GM21737 (cell line): ENCODE measurements around the gene PPHLN1.
A peak's percentile ranks its signal among the peaks of the same experiment; 100 is the strongest.
"Not testable (repeated sequence)": the region's sequence is repeated elsewhere in the genome, so short reads cannot be mapped to it uniquely, and the experiment has no call there.

Experiments used
- ATAC-seq: cut with Tn5 transposase; IDR thresholded peaks from one replicate; pipeline ENCODE4 v1.9.1; 2021; ENCODE audit warnings: mild to moderate bottlenecking, moderate library complexity; ENCODE audit not compliant: unreplicated experiment

PPHLN1 gene

GRCh38 chr12:42364692-42365091, 38.7 kb downstream of the PPHLN1 start:
- ATAC-seq = no peak

GRCh38 chr12:42365486-42365885, 39.5 kb downstream of the PPHLN1 start:
- ATAC-seq = no peak

GRCh38 chr12:42370013-42370412, 44.0 kb downstream of the PPHLN1 start:
- ATAC-seq = no peak

- ATAC-seq = peak; percentile 79
These were observed 46.3 kb downstream of the PPHLN1 start for GRCh38 chr12:42372154-42372791.

- ATAC-seq = no peak
These were observed 47.7 kb downstream of the PPHLN1 start for GRCh38 chr12:42373669-42374068.

GRCh38 chr12:42380733-42381132, 54.8 kb downstream of the PPHLN1 start:
- no peak for ATAC-seq

- ATAC-seq = no peak
These were observed 56.2 kb downstream of the PPHLN1 start for GRCh38 chr12:42382013-42382696.

- no peak for ATAC-seq
These were observed 59.4 kb downstream of the PPHLN1 start for GRCh38 chr12:42385326-42385841.

GRCh38 chr12:42386308-42386707, 60.3 kb downstream of the PPHLN1 start:
- no peak for ATAC-seq

- ATAC-seq = not testable (repeated sequence)
These were observed 62.1 kb downstream of the PPHLN1 start for GRCh38 chr12:42388086-42388485.

GRCh38 chr12:42394429-42394828, 68.5 kb downstream of the PPHLN1 start:
- ATAC-seq = no peak

- no peak for ATAC-seq
These were observed 70.7 kb downstream of the PPHLN1 start for GRCh38 chr12:42396473-42397259.

- no peak for ATAC-seq
These were observed 76.9 kb downstream of the PPHLN1 start for GRCh38 chr12:42402821-42403411.

- no peak for ATAC-seq
These were observed 81.3 kb downstream of the PPHLN1 start for GRCh38 chr12:42407306-42407705.

- no peak for ATAC-seq
These were observed 83.5 kb downstream of the PPHLN1 start for GRCh38 chr12:42409471-42409870.

GRCh38 chr12:42410340-42410739, 84.4 kb downstream of the PPHLN1 start:
- no peak for ATAC-seq

- no peak for ATAC-seq
These were observed 94.4 kb downstream of the PPHLN1 start for GRCh38 chr12:42420395-42420794.

GRCh38 chr12:42421844-42422779, 96.1 kb downstream of the PPHLN1 start:
- ATAC-seq = peak; percentile 76

- ATAC-seq = peak; percentile 60
These were observed 96.8 kb downstream of the PPHLN1 start for GRCh38 chr12:42422785-42423184.

- no peak for ATAC-seq
These were observed 100.8 kb downstream of the PPHLN1 start for GRCh38 chr12:42426746-42427145.
